K562 (cell line): Measurements from ENCODE around the gene ALK.

Source experiments
- CREBBP ChIP-seq: IDR thresholded peaks from one replicate; pipeline ENCODE4 v1.6.1; 2012; ENCODE audit warnings: low read depth, mild to moderate bottlenecking, control low read depth, inconsistent platforms, low read length
- CTCF ChIP-seq, 3 experiments: IDR thresholded peaks in 2 of 3; conservative IDR thresholded peaks in 1 of 3; 2 replicates each; pipeline ENCODE4 v1.5.1; 2011 to 2012; ENCODE audit warnings: low read length in 3 of 3, mild to moderate bottlenecking in 3 of 3, control low read depth in 2 of 3, improper control_type of control experiment in 1 of 3, inconsistent platforms in 1 of 3, low read depth in 1 of 3, mixed read lengths in 1 of 3, moderate library complexity in 1 of 3; ENCODE audit not compliant: insufficient read depth in 2 of 3
- EZH2 ChIP-seq: IDR thresholded peaks from 2 replicates; pipeline ENCODE4 v1.6.1; 2012; ENCODE audit warnings: low read depth, mild to moderate bottlenecking, inconsistent platforms, low read length, borderline replicate concordance
- FOSL1 ChIP-seq: fragments of 200-800 bp; sonication (Bioruptor generic); conservative IDR thresholded peaks from 2 replicates; pipeline ENCODE4 v1.6.1; 2016; ENCODE audit warnings: missing genetic modification characterization, missing compliant biosample characterization
- POLR2AphosphoS5 ChIP-seq: IDR thresholded peaks from 2 replicates; pipeline ENCODE4 v1.6.1; 2011; ENCODE audit warnings: mild to moderate bottlenecking, low read depth, low read length, moderate library complexity; ENCODE audit not compliant: control insufficient read depth, insufficient read depth
- RCOR1 ChIP-seq, 2 experiments: IDR thresholded peaks; 2 replicates each; pipeline ENCODE4 v1.6.1; 2012; ENCODE audit warnings: low read depth in 2 of 2, low read length in 2 of 2, borderline replicate concordance in 1 of 2, improper control_type of control experiment in 1 of 2
- TCF7 ChIP-seq: sonication (generic); IDR thresholded peaks from 2 replicates; pipeline ENCODE4 v1.6.1; 2016; ENCODE audit warnings: antibody characterized with exemption, borderline replicate concordance
- THRA ChIP-seq: fragments of 450-650 bp; IDR thresholded peaks from 2 replicates; pipeline ENCODE4 v1.6.1; 2017; ENCODE audit warnings: mild to moderate bottlenecking, moderate library complexity
- TOE1 ChIP-seq, 2 experiments: fragments of 450-650 bp in 1 of 2; sonication (generic) in 1 of 2; formaldehyde crosslinking in 1 of 2; IDR thresholded peaks; 2 replicates each; pipeline versions ENCODE4 v1.7.1 to v1.8.0; 2016 to 2022; ENCODE audit warnings: borderline replicate concordance in 2 of 2, mild to moderate bottlenecking in 2 of 2, antibody characterized with exemption in 1 of 2, inconsistent platforms in 1 of 2, low read depth in 1 of 2, missing genetic modification reagents in 1 of 2, moderate library complexity in 1 of 2
- ZBTB17 ChIP-seq: fragments of 450-650 bp; formaldehyde crosslinking; IDR thresholded peaks from 2 replicates; pipeline ENCODE4 v1.4.0; 2020; ENCODE audit warnings: mild to moderate bottlenecking
- ZKSCAN8 ChIP-seq: fragments of 200-800 bp; sonication (Bioruptor generic); IDR thresholded peaks from 2 replicates; pipeline ENCODE4 v1.6.1; 2016; ENCODE audit warnings: missing genetic modification characterization, missing compliant biosample characterization
- ZNF408 ChIP-seq: fragments of 250-450 bp; sonication (Bioruptor Pico); IDR thresholded peaks from 2 replicates; pipeline ENCODE4 v1.4.0; 2020; ENCODE audit warnings: low read depth, mild to moderate bottlenecking, moderate library complexity
- TF ChIP-seq, protein P1 (sequence below): sonication (generic); formaldehyde crosslinking; IDR thresholded peaks from 2 replicates; pipeline ENCODE4 v1.9.0; 2022; ENCODE audit warnings: mild to moderate bottlenecking, missing genetic modification reagents

DNA sequence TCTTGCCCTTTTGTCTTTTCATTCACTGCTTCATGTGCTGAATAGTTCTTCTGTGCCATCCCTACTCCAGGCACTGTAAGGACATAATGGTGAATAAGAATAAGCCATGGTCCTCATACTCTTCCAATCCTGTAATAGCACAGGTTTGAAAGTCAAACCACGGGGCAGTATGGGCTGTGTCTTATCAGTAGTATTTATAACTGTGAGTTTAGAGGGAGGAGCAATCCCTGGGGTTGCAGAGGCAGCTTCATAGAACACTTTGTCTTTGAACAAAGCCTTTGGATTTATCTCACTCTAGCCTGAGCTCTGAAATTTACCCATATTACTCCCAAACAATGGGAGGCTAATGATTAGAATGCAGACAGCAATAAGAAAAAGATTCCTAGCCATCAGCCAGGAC lies 30.2 kb upstream of the ALK start:
- TF ChIP-seq CTCF (IDR thresholded peaks at IDR 0.05 in 2 of 3, conservative IDR thresholded peaks at IDR 0.05 in 1 of 3; ENCODE audit: insufficient read depth in 2 of 3, low read depth in 1 of 3, low read length in 3 of 3) (no peak), FOSL1 (tag) (no peak), EZH2 (no peak), TCF7 (no peak), POLR2AphosphoS5 (no peak), TOE1 (IDR thresholded peaks at IDR 0.05; ENCODE audit: borderline replicate concordance) (no peak), TOE1 (CRISPR knock-in tag; IDR thresholded peaks at IDR 0.05; ENCODE audit: borderline replicate concordance, low read depth) (no peak), RCOR1 (IDR thresholded peaks at IDR 0.05; ENCODE audit: borderline replicate concordance in 1 of 2, low read depth in 2 of 2, low read length in 2 of 2) (no peak), CREBBP (no peak), ZKSCAN8 (no peak), ZNF408 (CRISPR knock-in tag) (no peak), ZBTB17 (CRISPR knock-in tag) (no peak), THRA (no peak)
- TF ChIP-seq, protein P1, sequence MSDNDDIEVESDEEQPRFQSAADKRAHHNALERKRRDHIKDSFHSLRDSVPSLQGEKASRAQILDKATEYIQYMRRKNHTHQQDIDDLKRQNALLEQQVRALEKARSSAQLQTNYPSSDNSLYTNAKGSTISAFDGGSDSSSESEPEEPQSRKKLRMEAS (CRISPR knock-in tag): no peak
